H1 (cell line): ENCODE measurements around the gene RND3. TPM values are rescaled to one million over a fixed set of nuclear protein-coding genes. Genes with fewer than 3 reads are reported as not detected.

Source experiments
- CTCF ChIA-PET: fragments of 300-600 bp; sonication (Branson Sonifier 250); formaldehyde crosslinking; loops from one replicate; lab custom pipeline; 2021; ENCODE audit not compliant: partially characterized antibody; lab: Charles Lee
- POLR2A ChIA-PET: fragments of 300-600 bp; sonication (Branson Sonifier 250); formaldehyde crosslinking; loops from one replicate; lab custom pipeline; 2021; ENCODE audit warnings: inconsistent platforms; ENCODE audit not compliant: partially characterized antibody; lab: Charles Lee
- DNase-seq, 2 experiments: peaks; one replicate each; pipeline versions ENCODE4 v3.0.0 to v3.0.0-alpha.2; 2010 to 2022; ENCODE audit warnings: low spot score in 2 of 2, low read depth in 1 of 2, mixed read lengths in 1 of 2
- FAIRE-seq: peaks from 2 replicates; lab custom pipeline; 2011; peaks lifted over from hg19 to GRCh38; lab: Jason Lieb, UNC
- H2AFZ ChIP-seq: 2 replicates; pipeline ENCODE4 v1.8.1; 2012; ENCODE audit warnings: low read length, inconsistent platforms
- H2AK5ac ChIP-seq: 2 replicates; pipeline ENCODE4 v1.6.1; 2013; ENCODE audit warnings: low read depth, low read length
- H2BK120ac ChIP-seq: replicated peaks from 2 replicates; pipeline ENCODE3; 2013; ENCODE audit warnings: low read depth, low read length, inconsistent platforms
- H2BK12ac ChIP-seq: 2 replicates; pipeline ENCODE4 v1.6.1; 2013; ENCODE audit warnings: low read depth, low read length
- H2BK15ac ChIP-seq: 2 replicates; pipeline ENCODE4 v1.6.1; 2013; ENCODE audit warnings: low read length
- H2BK20ac ChIP-seq: 2 replicates; pipeline ENCODE4 v1.6.1; 2013; ENCODE audit warnings: low read length
- H2BK5ac ChIP-seq: 2 replicates; pipeline ENCODE4 v1.6.1; 2013; ENCODE audit warnings: low read depth, low read length
- H3K14ac ChIP-seq: 2 replicates; pipeline ENCODE4 v1.6.1; 2013; ENCODE audit warnings: inconsistent platforms; ENCODE audit not compliant: insufficient read length
- H3K18ac ChIP-seq: 2 replicates; pipeline ENCODE4 v1.6.1; 2013; ENCODE audit warnings: low read length; ENCODE audit errors: extremely low read depth
- H3K23ac ChIP-seq: 2 replicates; pipeline ENCODE4 v1.6.1; 2013; ENCODE audit warnings: inconsistent platforms; ENCODE audit not compliant: insufficient read length
- H3K23me2 ChIP-seq: 2 replicates; pipeline ENCODE4 v1.6.1; 2013; ENCODE audit warnings: low read depth, low read length
- H3K27ac ChIP-seq: 2 replicates; pipeline ENCODE4 v1.6.1; 2011; ENCODE audit warnings: low read depth, low read length, inconsistent platforms
- H3K27me3 ChIP-seq, 4 experiments: replicated peaks in 1 of 4; 1 replicate in 1 of 4; 2 replicates in 3 of 4; pipeline versions ENCODE4 v1.6.1 to v1.8.1; 2011 to 2013; ENCODE audit warnings: low read length in 3 of 4, mild to moderate bottlenecking in 3 of 4, inconsistent platforms in 2 of 4, mixed read lengths in 2 of 4, moderate library complexity in 1 of 4; ENCODE audit not compliant: control insufficient read depth in 3 of 4, insufficient read depth in 3 of 4; ENCODE audit errors: extremely low read depth in 1 of 4
- H3K36me3 ChIP-seq, 4 experiments: 2 replicates each; pipeline versions ENCODE4 v1.6.1 to v1.8.1; 2011 to 2013; ENCODE audit warnings: mild to moderate bottlenecking in 4 of 4, low read length in 3 of 4, moderate library complexity in 2 of 4, control low read depth in 1 of 4, inconsistent platforms in 1 of 4; ENCODE audit not compliant: insufficient read depth in 4 of 4, control insufficient read depth in 2 of 4
- H3K4ac ChIP-seq: replicated peaks from 2 replicates; pipeline ENCODE3; 2013; ENCODE audit warnings: low read length, low read depth, mixed read lengths, inconsistent platforms; ENCODE audit not compliant: insufficient read length
- H3K4me1 ChIP-seq, 4 experiments: replicated peaks in 1 of 4; 1 replicate in 1 of 4; 2 replicates in 3 of 4; pipeline versions ENCODE4 v1.6.1 to v1.8.1; 2011 to 2013; ENCODE audit warnings: low read length in 3 of 4, inconsistent platforms in 2 of 4, mixed read lengths in 1 of 4; ENCODE audit not compliant: insufficient read depth in 4 of 4, control insufficient read depth in 3 of 4
- H3K4me2 ChIP-seq, 2 experiments: 2 replicates each; pipeline versions ENCODE4 v1.6.1 to v1.8.1; 2011 to 2013; ENCODE audit warnings: low read depth in 2 of 2, low read length in 2 of 2, control low read depth in 1 of 2, inconsistent platforms in 1 of 2, mild to moderate bottlenecking in 1 of 2; ENCODE audit not compliant: insufficient read depth in 1 of 2
- H3K4me3 ChIP-seq, 4 experiments: fragments of 200-600, 300-600 bp in 1 of 4; sonication (generic), shearing (Covaris generic), sonication (Bioruptor Twin) in 1 of 4; 2 replicates each; pipeline versions ENCODE4 v1.5.1 to v1.8.1; 2011 to 2016; ENCODE audit warnings: low read length in 4 of 4, low read depth in 3 of 4, control low read depth in 2 of 4, inconsistent platforms in 2 of 4, mild to moderate bottlenecking in 2 of 4, mixed read lengths in 1 of 4, moderate library complexity in 1 of 4; ENCODE audit not compliant: insufficient read depth in 2 of 4; ENCODE audit errors: extremely low read depth in 1 of 4
- H3K56ac ChIP-seq: replicated peaks from 2 replicates; pipeline ENCODE3; 2013; ENCODE audit warnings: low read depth, mild to moderate bottlenecking, mixed read lengths, low read length, inconsistent platforms; ENCODE audit not compliant: insufficient read length
- H3K79me1 ChIP-seq: 2 replicates; pipeline ENCODE4 v1.6.1; 2013; ENCODE audit warnings: low read depth, low read length, control low read depth
- H3K79me2 ChIP-seq, 2 experiments: 2 replicates each; pipeline versions ENCODE4 v1.6.1 to v1.8.1; 2012 to 2013; ENCODE audit warnings: low read length in 2 of 2, mild to moderate bottlenecking in 2 of 2, inconsistent platforms in 1 of 2; ENCODE audit not compliant: insufficient read depth in 2 of 2, control insufficient read depth in 1 of 2
- H3K9ac ChIP-seq, 4 experiments: replicated peaks in 1 of 4; 1 replicate in 1 of 4; 2 replicates in 3 of 4; pipeline versions ENCODE4 v1.6.1 to v1.8.1; 2011 to 2013; ENCODE audit warnings: low read depth in 3 of 4, low read length in 3 of 4, control low read depth in 2 of 4, mild to moderate bottlenecking in 2 of 4, moderate library complexity in 2 of 4, inconsistent platforms in 1 of 4; ENCODE audit errors: extremely low read depth in 1 of 4
- H3K9me3 ChIP-seq, 2 experiments: 2 replicates each; pipeline versions ENCODE4 v1.6.1 to v1.8.1; 2012 to 2013; ENCODE audit warnings: mild to moderate bottlenecking in 2 of 2, moderate library complexity in 2 of 2, control low read depth in 1 of 2, inconsistent platforms in 1 of 2, low read depth in 1 of 2, low read length in 1 of 2, mixed read lengths in 1 of 2; ENCODE audit not compliant: insufficient read depth in 2 of 2
- H4K20me1 ChIP-seq, 2 experiments: replicated peaks in 1 of 2; 2 replicates each; pipeline versions ENCODE3 to v1.8.1; 2011 to 2013; ENCODE audit warnings: inconsistent platforms in 2 of 2, low read length in 2 of 2, mild to moderate bottlenecking in 1 of 2; ENCODE audit not compliant: insufficient read depth in 2 of 2, control insufficient read depth in 1 of 2
- H4K5ac ChIP-seq: 2 replicates; pipeline ENCODE4 v1.6.1; 2013; ENCODE audit warnings: low read length, low read depth, mixed read lengths, inconsistent platforms; ENCODE audit not compliant: insufficient read length
- H4K8ac ChIP-seq: 2 replicates; pipeline ENCODE4 v1.8.0; 2013; ENCODE audit warnings: mild to moderate bottlenecking, moderate library complexity, low read length, inconsistent platforms; ENCODE audit not compliant: insufficient read depth; ENCODE audit errors: extremely low read depth
- H4K91ac ChIP-seq: replicated peaks from 2 replicates; pipeline ENCODE3; 2013; ENCODE audit warnings: low read length, mixed read lengths, inconsistent platforms; ENCODE audit not compliant: insufficient read length
- CHD1 ChIP-seq: IDR thresholded peaks from 2 replicates; pipeline ENCODE4 v1.6.1; 2012; ENCODE audit warnings: low read depth, low read length, improper control_type of control experiment
- RFX5 ChIP-seq: IDR thresholded peaks from 2 replicates; pipeline ENCODE4 v1.6.1; 2011; ENCODE audit warnings: low read depth, low read length, improper control_type of control experiment, borderline replicate concordance
- WGBS, 2 experiments: shearing (Covaris generic) in 1 of 2; methylation state at CpG; one replicate each; pipeline versions ENCODE4 v1.1.6 to v1.1.7; 2013 to 2015; ENCODE audit warnings: low lambda C conversion rate in 2 of 2, mixed read lengths in 2 of 2, inconsistent platforms in 1 of 2, low coverage in 1 of 2, missing lambda C conversion rate in 1 of 2; ENCODE audit not compliant: insufficient replicate concordance in 2 of 2, insufficient coverage in 1 of 2, insufficient read length in 1 of 2; ENCODE audit errors: extremely low coverage in 1 of 2, missing lambda C conversion rate in 1 of 2; 5-methylcytosine and 5-hydroxymethylcytosine counted together
- polyA plus RNA-seq, 7 experiments: library from polyadenylated mRNA; depleted of rRNA in 3 of 7; stranded (reverse) in 5 of 7; unstranded in 2 of 7; fragments of >200 nt in 5 of 7; fragments of 200-250 nt in 2 of 7; gene quantifications; 1 replicate in 5 of 7; 2 replicates in 1 of 7; 4 replicates in 1 of 7; pipeline versions ENCODE4 v1.2.1 to v1.2.3, GENCODE V29; 2011 to 2013; ENCODE audit warnings: missing spikeins in 2 of 7, mixed read lengths in 2 of 7
- total RNA-seq: library from RNA; stranded (reverse); fragmentation: NEBNext Ultra II Directional; extraction: Animal tissue kit (Norgen Biotek cat#: 25700); gene quantifications from 2 replicates; pipeline ENCODE4 v1.2.1, GENCODE V29; 2021

Gene RND3
- total and polyA plus RNA-seq, 2 of the 8 experiments (the other 6 are each of a cell fraction or from before 2014, with no cell fraction given), result 12.2 to 25.6 TPM

- POLR2A ChIA-PET, result no interaction called here
- no peak overlapping the region for H2BK20ac ChIP-seq
- no peaks in the 10 kb centered on the region for H3K79me1 ChIP-seq
- H3K14ac ChIP-seq, result no peak overlapping the region
- no peak for DNase-seq
- H3K4me1 ChIP-seq, result no peaks in the 10 kb centered on the region
- H3K27me3 ChIP-seq, result no peaks in the 10 kb centered on the region
- H2AK5ac ChIP-seq, result no peak overlapping the region
- H3K9me3 ChIP-seq, result no peaks in the 10 kb centered on the region
- TF ChIP-seq RFX5 (no peak), CHD1 (no peak)
- TF ChIP-seq, all 59 proteins: peak for 0
- Histone ChIP-seq H2BK5ac (no peak overlapping the region), H3K23me2 (no peaks in the 10 kb centered on the region), H3K4ac (no peak overlapping the region), H3K4me2 (no peak overlapping the region), H3K18ac (no peak overlapping the region), H4K20me1 (no peaks in the 10 kb centered on the region), H4K91ac (no peak overlapping the region), H3K9ac (no peak overlapping the region), H3K79me2 (no peaks in the 10 kb centered on the region), H2BK120ac (no peak overlapping the region), H2BK12ac (no peak overlapping the region), H2BK15ac (no peak overlapping the region), H2AFZ (no peak overlapping the region), H3K4me3 (no peak overlapping the region), H3K36me3 (no peaks in the 10 kb centered on the region), H4K8ac (no peak overlapping the region), H4K5ac (no peak overlapping the region), H3K27ac (no peak overlapping the region), H3K23ac (no peak overlapping the region), H3K56ac (no peak overlapping the region)
- WGBS, 2 experiments, result 87% methylated on average over 7 of the region's 7 CpGs; no CpG with 5 or more reads in 1 of the 2 experiments
- CTCF ChIA-PET, result interaction anchor here (0.6 kb wide), 1 partner anchor 483 kb away, joined by 3 read pairs; no protein-coding TSS in a partner anchor
- FAIRE-seq, result no peak
Measured at GRCh38 chr2:150495993-150496627, 8.6 kb upstream of the RND3 start.
